Heart left ventricle (tissue), 13 donors: ENCODE measurements around the gene PIK3C2G.

Experiments used
- CTCF ChIP-seq, 12 donors: fragments of 200-600 bp; sonication (generic) in 4 of 12; IDR thresholded peaks; one replicate each; pipeline versions ENCODE4 v1.5.0 to v1.8.0; 2018 to 2022; ENCODE audit warnings: antibody characterized with exemption in 12 of 12, mild to moderate bottlenecking in 5 of 12
- POLR2A ChIP-seq, 2 donors: fragments of 450-650 bp; IDR thresholded peaks; one replicate each; pipeline ENCODE4 v1.6.1; 2017; ENCODE audit warnings: antibody characterized with exemption in 2 of 2, mild to moderate bottlenecking in 2 of 2, moderate library complexity in 2 of 2
- donor health status: ischemic (EF 13 %, LVEDD 7.1; RV severe dilation, severe dysfunction).
- donor health status: DM: no; HTN: yes; CAD: no.
- donor health status: DM: no; HTN: no; CAD: no.
- donor health status: ischemic (EF 25% LVEDD 6.9; RV normal size, moderate dysfunction).
- donor health status: ischemic (EF 25% LVEDD 5.7; RV mildly dilated, moderate dysfunction).
- donor health status: ischemic (EF 35%, LVEDD 5.7; RV mildly dilated, moderate dysfunction).
- donor health status: nonischemic (EF 11% LVEDD 7.7; RV severe dilation, severe dysfunction).
- donor health status: DM: yes; HTN: yes; CAD: no.
- donor health status: PGD.
- donor health status: ischemic (EF 29% LVEDD 5.4; RV normal size, mild dysfunction).
- donor health status: nonischemic (EF 23%, LVEDD 6.1; RV moderate dilation, normal function).

DNA sequence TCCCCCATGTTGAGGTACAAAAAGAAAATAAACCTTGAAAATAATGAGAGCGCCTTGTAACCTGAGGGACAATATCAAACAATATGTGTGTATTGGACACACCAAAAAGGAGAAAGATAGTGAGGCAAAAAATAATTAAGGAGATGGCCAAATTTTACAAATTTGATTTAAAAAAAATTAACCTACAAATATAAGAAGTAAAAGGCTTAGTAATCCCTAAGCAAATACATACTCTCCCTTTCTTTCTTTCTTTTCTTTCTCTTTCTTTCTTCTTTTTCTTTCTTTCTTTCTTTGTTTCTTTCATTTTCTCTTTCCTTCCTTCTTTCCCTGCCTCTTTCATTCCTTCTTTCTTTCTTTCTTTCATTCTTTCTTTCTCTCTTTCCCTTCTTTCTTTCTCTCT is 133.4 kb downstream of the PIK3C2G start:
- no peak for TF ChIP-seq CTCF (IDR thresholded peaks at IDR 0.05)
- TF ChIP-seq POLR2A (IDR thresholded peaks at IDR 0.05), result no peak
